SW 1271 (cell line): Measurements from ENCODE around the gene RPS6KA2.
"Not testable (repeated sequence)": the region's sequence is repeated elsewhere in the genome, so short reads cannot be mapped to it uniquely, and the experiment has no call there.

ENCODE experiments used
- DNase-seq, 2 experiments: peaks; one replicate each; lab custom pipeline; 2025; lab: John Stamatoyannopoulos, UW

RPS6KA2 gene

GRCh38 chr6:166553563-166554271, 73.3 kb downstream of the RPS6KA2 start:
- DNase-seq, result no peak

GRCh38 chr6:166552600-166552999, 74.5 kb downstream of the RPS6KA2 start:
- DNase-seq, result no peak

- DNase-seq, result no peak
Observed at GRCh38 chr6:166551754-166552495, 75.1 kb downstream of the RPS6KA2 start.

- DNase-seq, result no peak
Observed at GRCh38 chr6:166546653-166547052, 80.4 kb downstream of the RPS6KA2 start.

- DNase-seq, result no peak
Observed at GRCh38 chr6:166545156-166546034, 81.7 kb downstream of the RPS6KA2 start.

GRCh38 chr6:166544296-166544605, 82.8 kb downstream of the RPS6KA2 start:
- no peak for DNase-seq

- DNase-seq, result no peak
Observed at GRCh38 chr6:166543603-166544295, 83.3 kb downstream of the RPS6KA2 start.

- DNase-seq, result no peak
Observed at GRCh38 chr6:166542580-166542912, 84.5 kb downstream of the RPS6KA2 start.

- DNase-seq, result no peak
Observed at GRCh38 chr6:166541876-166542579, 85.0 kb downstream of the RPS6KA2 start.

GRCh38 chr6:166541366-166541765, 85.7 kb downstream of the RPS6KA2 start:
- no peak for DNase-seq

GRCh38 chr6:166540631-166541331, 86.3 kb downstream of the RPS6KA2 start:
- no peak for DNase-seq

GRCh38 chr6:166539543-166539942, 87.5 kb downstream of the RPS6KA2 start:
- no peak for DNase-seq

- DNase-seq, result not testable (repeated sequence)
Observed at GRCh38 chr6:166539011-166539385, 88.1 kb downstream of the RPS6KA2 start.

- DNase-seq, result no peak
Observed at GRCh38 chr6:166538297-166539010, 88.6 kb downstream of the RPS6KA2 start.

- no peak for DNase-seq
Observed at GRCh38 chr6:166534658-166535406, 92.2 kb downstream of the RPS6KA2 start.

GRCh38 chr6:166533205-166533824, 93.7 kb downstream of the RPS6KA2 start:
- DNase-seq, result no peak

GRCh38 chr6:166532302-166532701, 94.7 kb downstream of the RPS6KA2 start:
- DNase-seq, result no peak

- DNase-seq, result no peak
Observed at GRCh38 chr6:166530211-166531095, 96.6 kb downstream of the RPS6KA2 start.
